Cardiac septum (tissue), 1 donor: ENCODE results near the gene PBOV1. TPM values are rescaled to one million over a fixed set of nuclear protein-coding genes. Genes with fewer than 3 reads are reported as not detected.

Source experiments
- DNase-seq: peaks from one replicate; pipeline ENCODE4 v3.0.0-alpha.2; 2020; ENCODE audit warnings: low spot score
- intact Hi-C: fragments of 100-400 bp; cut with DNase I; formaldehyde crosslinking; loops from one replicate; pipeline ENCODE4 v1.14.0; 2022
- long read RNA-seq: library from polyadenylated mRNA; unstranded; transcript quantifications from one replicate; pipeline ENCODE4 v2.0.0, GENCODE V29; 2021
- total RNA-seq: library from RNA; stranded (reverse); fragmentation: NEBNext Ultra II Directional; extraction: Animal tissue kit (Norgen Biotek cat#: 25700); gene quantifications from one replicate; pipeline ENCODE4 v1.2.1, GENCODE V29; 2021
- donor health status: DM: no; HTN: no; CAD: no.

PBOV1 gene
- total RNA-seq: not detected
- long read RNA-seq: 0 reads

- no peak for DNase-seq
- intact Hi-C loops: no loop called here
These were observed at the start of gene PBOV1 for GRCh38 chr6:138218449-138218848. Gene PBOV1, minus strand, starts transcription at chr6:138218491. Its CDS starts 96 bp downstream, at chr6:138218395.

GRCh38 chr6:138266095-138266494 lies 47.8 kb upstream of the PBOV1 start:
- intact Hi-C loops: no loop called here
- no peak for DNase-seq

- DNase-seq: no peak
- intact Hi-C loops: no loop called here
These were observed 46.1 kb upstream of the PBOV1 start for GRCh38 chr6:138264372-138264880.

- intact Hi-C loops: no loop called here
These were observed 45.7 kb upstream of the PBOV1 start for GRCh38 chr6:138263963-138264362.

GRCh38 chr6:138261116-138261780 lies 43.0 kb upstream of the PBOV1 start:
- intact Hi-C loops: no loop called here
- DNase-seq: no peak

More at GRCh38 chr6:138263963-138264362, 45.7 kb upstream of the PBOV1 start:
- no peak for DNase-seq

- intact Hi-C loops: no loop called here
- no peak for DNase-seq
These were observed 40.7 kb upstream of the PBOV1 start for GRCh38 chr6:138258991-138259390.

GRCh38 chr6:138258197-138258596 lies 39.9 kb upstream of the PBOV1 start:
- DNase-seq: no peak
- intact Hi-C loops: no loop called here

GRCh38 chr6:138257638-138258040 lies 39.3 kb upstream of the PBOV1 start:
- no peak for DNase-seq
- intact Hi-C loops: no loop called here

- intact Hi-C loops: no loop called here
- no peak for DNase-seq
These were observed 37.2 kb upstream of the PBOV1 start for GRCh38 chr6:138255443-138255842.

- intact Hi-C loops: no loop called here
- DNase-seq: no peak
These were observed 35.4 kb upstream of the PBOV1 start for GRCh38 chr6:138253731-138254130.

GRCh38 chr6:138250513-138251247 lies 32.4 kb upstream of the PBOV1 start:
- intact Hi-C loops: no loop called here
- no peak for DNase-seq

- intact Hi-C loops: no loop called here
- no peak for DNase-seq
These were observed 31.8 kb upstream of the PBOV1 start for GRCh38 chr6:138250053-138250452.

GRCh38 chr6:138248878-138249277 lies 30.6 kb upstream of the PBOV1 start:
- DNase-seq: no peak
- intact Hi-C loops: no loop called here

- intact Hi-C loops: no loop called here
- DNase-seq: no peak
These were observed 29.7 kb upstream of the PBOV1 start for GRCh38 chr6:138248011-138248410.

- intact Hi-C loops: no loop called here
- DNase-seq: no peak
These were observed 28.6 kb upstream of the PBOV1 start for GRCh38 chr6:138246650-138247440.

- DNase-seq: no peak
- intact Hi-C loops: no loop called here
These were observed 27.5 kb upstream of the PBOV1 start for GRCh38 chr6:138245751-138246150.

- intact Hi-C loops: no loop called here
- DNase-seq: no peak
These were observed 24.8 kb upstream of the PBOV1 start for GRCh38 chr6:138242987-138243592.

GRCh38 chr6:138241934-138242333 lies 23.6 kb upstream of the PBOV1 start:
- intact Hi-C loops: no loop called here
- no peak for DNase-seq

GRCh38 chr6:138241381-138241780 lies 23.1 kb upstream of the PBOV1 start:
- DNase-seq: no peak
- intact Hi-C loops: no loop called here
